ENCODE measurements around the gene GUCA2B. TPM values are rescaled to one million over a fixed set of nuclear protein-coding genes. Genes with fewer than 3 reads are reported as not detected.

GUCA2B gene
- total RNA-seq, 4 donors from 2014 or later: 1.0 TPM; not detected in 3

DNA sequence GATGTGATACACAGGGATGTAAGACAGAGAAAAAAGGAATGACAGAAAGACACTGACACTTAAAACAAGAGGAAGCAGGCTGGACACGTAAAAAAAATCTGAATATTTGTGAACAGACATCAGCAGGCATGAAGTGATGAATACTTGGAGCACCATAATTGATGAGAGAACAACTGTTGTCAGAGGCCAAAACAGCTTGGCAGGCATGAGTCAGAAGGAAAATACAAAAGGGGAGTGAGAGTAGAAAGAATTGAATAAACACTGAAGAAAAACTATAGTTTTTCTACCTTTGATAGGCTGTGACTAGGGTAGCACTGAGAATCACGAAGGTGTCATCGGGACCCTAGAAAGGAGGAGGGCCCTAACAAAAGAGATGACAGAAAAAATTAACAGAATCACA is 32.9 kb downstream of the GUCA2B start:
- in situ Hi-C loops (cut with MboI; ENCODE audit: low sequenced_read_pairs in 4 of 4): no loop called here
- intact Hi-C loops (cut with DNase I; ENCODE audit: low total_unique reads): no loop called here
- no peak for DNase-seq

DNA sequence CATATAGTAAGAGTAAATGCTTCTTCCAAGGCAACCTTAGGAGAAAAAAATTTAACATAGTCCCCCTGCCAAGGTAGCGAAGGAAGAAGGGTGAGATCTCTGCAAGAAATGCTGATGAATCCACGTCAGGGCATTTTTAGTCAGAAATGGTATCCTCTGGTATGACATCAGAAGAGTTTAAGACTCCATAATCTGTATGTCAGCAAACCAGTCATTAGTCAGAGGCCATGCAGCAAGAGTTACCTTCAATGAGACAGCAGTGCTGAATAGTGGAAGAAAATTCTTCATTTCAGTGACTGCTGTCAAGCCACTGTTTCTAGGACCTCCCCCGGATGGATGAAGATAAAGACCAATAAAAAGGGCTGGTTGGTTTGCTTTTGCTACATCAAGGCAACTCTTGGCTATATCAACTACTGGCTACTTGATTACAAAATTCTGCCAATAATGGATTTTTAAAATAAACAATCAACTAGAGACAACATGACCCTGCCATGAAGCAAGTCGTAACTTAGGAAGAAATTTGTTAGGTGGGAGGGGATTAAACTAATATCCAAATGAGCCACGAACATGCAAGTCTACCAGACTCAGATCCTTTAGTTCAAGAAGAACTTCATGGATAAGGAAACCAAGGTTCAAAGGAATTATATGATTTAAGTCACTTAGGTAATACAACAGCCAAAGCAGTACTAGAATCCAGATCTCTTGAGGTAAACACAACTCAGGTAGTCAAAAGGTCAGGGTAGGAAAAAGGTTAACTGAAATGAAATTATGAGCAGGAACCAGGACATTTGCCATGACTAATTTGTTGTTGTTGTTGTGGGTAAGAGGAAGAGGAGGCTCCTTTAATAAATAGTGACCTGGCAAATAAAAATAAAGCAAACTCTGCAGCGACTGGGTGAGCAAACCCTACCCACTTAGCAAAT is 37.0 kb downstream of the GUCA2B start:
- DNase-seq (no peak), ATAC-seq (no peak)
- Histone ChIP-seq H3K36me3 (peaks cover 2 to 41% of the 10 kb centered on the region in 2 donors), H3K27ac (no peak overlapping the region), H3K4me1 (no peaks in the 10 kb centered on the region), H3K4me3 (no peak overlapping the region), H3K27me3 (no peaks in the 10 kb centered on the region), H3K9me3 (no peaks in the 10 kb centered on the region)
- TF ChIP-seq, protein P1, sequence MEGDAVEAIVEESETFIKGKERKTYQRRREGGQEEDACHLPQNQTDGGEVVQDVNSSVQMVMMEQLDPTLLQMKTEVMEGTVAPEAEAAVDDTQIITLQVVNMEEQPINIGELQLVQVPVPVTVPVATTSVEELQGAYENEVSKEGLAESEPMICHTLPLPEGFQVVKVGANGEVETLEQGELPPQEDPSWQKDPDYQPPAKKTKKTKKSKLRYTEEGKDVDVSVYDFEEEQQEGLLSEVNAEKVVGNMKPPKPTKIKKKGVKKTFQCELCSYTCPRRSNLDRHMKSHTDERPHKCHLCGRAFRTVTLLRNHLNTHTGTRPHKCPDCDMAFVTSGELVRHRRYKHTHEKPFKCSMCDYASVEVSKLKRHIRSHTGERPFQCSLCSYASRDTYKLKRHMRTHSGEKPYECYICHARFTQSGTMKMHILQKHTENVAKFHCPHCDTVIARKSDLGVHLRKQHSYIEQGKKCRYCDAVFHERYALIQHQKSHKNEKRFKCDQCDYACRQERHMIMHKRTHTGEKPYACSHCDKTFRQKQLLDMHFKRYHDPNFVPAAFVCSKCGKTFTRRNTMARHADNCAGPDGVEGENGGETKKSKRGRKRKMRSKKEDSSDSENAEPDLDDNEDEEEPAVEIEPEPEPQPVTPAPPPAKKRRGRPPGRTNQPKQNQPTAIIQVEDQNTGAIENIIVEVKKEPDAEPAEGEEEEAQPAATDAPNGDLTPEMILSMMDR (IDR thresholded peaks at IDR 0.05 in 4 of 5, conservative IDR thresholded peaks at IDR 0.05 in 1 of 5): no peak
- intact Hi-C loops (cut with DNase I; ENCODE audit: low total_unique reads) (no loop called here), in situ Hi-C loops (cut with MboI; ENCODE audit: low sequenced_read_pairs in 4 of 4) (no loop called here)

More for the DNA sequence above, 32.9 kb downstream of the GUCA2B start:
- Histone ChIP-seq H3K36me3 (peaks cover 2 to 23% of the 10 kb centered on the region in 2 donors), H3K27ac (no peak overlapping the region), H3K9me3 (no peaks in the 10 kb centered on the region), H3K4me1 (no peaks in the 10 kb centered on the region), H3K27me3 (no peaks in the 10 kb centered on the region), H3K4me3 (no peak overlapping the region)
- ATAC-seq: no peak
- TF ChIP-seq POLR2A (IDR thresholded peaks at IDR 0.05): no peak
- TF ChIP-seq, protein P1 (IDR thresholded peaks at IDR 0.05 in 4 of 5, conservative IDR thresholded peaks at IDR 0.05 in 1 of 5): no peak

DNA sequence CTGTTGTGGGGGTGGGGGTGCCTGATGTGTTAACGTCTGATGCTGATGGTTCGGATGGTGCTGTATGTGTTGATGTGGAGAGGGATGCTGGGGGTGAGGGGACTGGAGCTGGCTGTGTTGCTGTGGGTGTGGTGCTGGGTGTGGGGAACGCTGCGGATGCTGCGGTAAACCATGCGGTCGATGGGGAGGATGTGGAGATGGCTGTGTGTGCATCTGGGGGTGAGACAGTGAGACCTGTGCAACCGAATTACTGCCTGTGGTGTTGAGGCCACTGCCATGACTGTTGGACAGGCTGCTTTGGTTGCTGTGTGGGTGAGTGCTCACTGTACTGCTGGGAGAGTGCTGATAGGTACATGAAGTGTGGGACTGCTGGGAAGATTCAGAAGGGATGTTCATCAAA is 38.1 kb downstream of the GUCA2B start:
- Histone ChIP-seq H3K4me1 (no peaks in the 10 kb centered on the region), H3K36me3 (peaks cover 2 to 36% of the 10 kb centered on the region in 2 donors), H3K27me3 (no peaks in the 10 kb centered on the region), H3K4me3 (no peak overlapping the region), H3K9me3 (no peaks in the 10 kb centered on the region), H3K27ac (no peak overlapping the region)
- TF ChIP-seq POLR2A (IDR thresholded peaks at IDR 0.05): no peak
- TF ChIP-seq, protein P1 (IDR thresholded peaks at IDR 0.05 in 4 of 5, conservative IDR thresholded peaks at IDR 0.05 in 1 of 5): no peak
- ATAC-seq (no peak), DNase-seq (no peak)
- in situ Hi-C loops (cut with MboI; ENCODE audit: low sequenced_read_pairs in 4 of 4): no loop called here
- intact Hi-C loops (cut with DNase I; ENCODE audit: low total_unique reads): no loop called here

DNA sequence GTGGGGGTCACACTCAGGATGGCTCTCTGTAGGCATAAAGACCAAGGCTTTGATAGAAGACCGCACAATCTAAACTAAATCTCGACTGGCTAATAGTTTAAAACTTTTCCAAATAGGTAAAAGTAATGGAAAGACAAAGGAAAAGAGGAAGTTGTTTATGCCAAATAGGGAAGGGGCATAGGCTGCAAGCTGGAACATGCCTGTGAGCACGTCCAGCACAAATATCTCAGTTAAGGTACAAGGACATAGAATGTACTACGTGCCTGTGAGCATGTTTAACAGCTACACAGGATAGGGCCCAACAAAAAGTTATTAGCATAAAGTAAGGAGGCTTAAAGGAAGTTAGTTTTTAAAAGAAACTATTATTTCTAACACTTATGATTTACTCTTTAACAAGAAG is 38.9 kb downstream of the GUCA2B start:
- H3K4me3 ChIP-seq: no peak overlapping the region
- H3K27ac ChIP-seq: no peak overlapping the region
- no peak for ATAC-seq
- H3K4me1 ChIP-seq: no peaks in the 10 kb centered on the region
- no peaks in the 10 kb centered on the region for H3K9me3 ChIP-seq
- intact Hi-C loops (cut with DNase I; ENCODE audit: low total_unique reads): no loop called here
- no peak for DNase-seq
- TF ChIP-seq, protein P1 (IDR thresholded peaks at IDR 0.05 in 4 of 5, conservative IDR thresholded peaks at IDR 0.05 in 1 of 5): no peak
- TF ChIP-seq POLR2A (IDR thresholded peaks at IDR 0.05): no peak
- no peaks in the 10 kb centered on the region for H3K27me3 ChIP-seq
- peaks cover 2 to 38% of the 10 kb centered on the region in 2 donors for H3K36me3 ChIP-seq
- in situ Hi-C loops (cut with MboI; ENCODE audit: low sequenced_read_pairs in 4 of 4): no loop called here
